HG02970 (cell line): Measurements from ENCODE around the gene LRRC28.

Experiments used
- ATAC-seq: cut with Tn5 transposase; IDR thresholded peaks from one replicate; pipeline ENCODE4 v1.9.1; 2021; ENCODE audit warnings: mild to moderate bottlenecking, moderate library complexity, moderate number of reproducible peaks; ENCODE audit not compliant: unreplicated experiment, low FRiP score

The LRRC28 gene

GRCh38 chr15:99335508-99335907, 84.2 kb downstream of the LRRC28 start:
- ATAC-seq, result no peak

DNA sequence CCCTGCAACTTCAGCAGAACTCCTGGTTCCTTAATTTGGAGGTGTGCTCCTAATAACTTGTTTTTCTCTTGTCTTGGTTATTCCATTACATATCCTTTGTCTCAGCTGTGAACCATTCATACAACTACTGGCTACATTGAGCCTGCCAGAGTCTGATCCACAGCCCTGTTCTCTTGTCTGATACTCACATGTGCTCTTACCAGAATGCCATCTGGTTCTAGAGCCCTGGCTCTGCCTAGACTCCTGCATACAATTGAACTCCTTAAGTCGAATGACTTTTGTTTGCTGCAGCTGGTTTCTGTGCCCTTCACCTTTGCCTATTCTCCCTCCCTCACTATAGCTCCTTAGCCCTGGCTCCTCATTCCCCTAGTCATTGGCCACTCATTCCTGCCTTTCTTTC, 85.5 kb downstream of the LRRC28 start:
- ATAC-seq, result no peak

DNA sequence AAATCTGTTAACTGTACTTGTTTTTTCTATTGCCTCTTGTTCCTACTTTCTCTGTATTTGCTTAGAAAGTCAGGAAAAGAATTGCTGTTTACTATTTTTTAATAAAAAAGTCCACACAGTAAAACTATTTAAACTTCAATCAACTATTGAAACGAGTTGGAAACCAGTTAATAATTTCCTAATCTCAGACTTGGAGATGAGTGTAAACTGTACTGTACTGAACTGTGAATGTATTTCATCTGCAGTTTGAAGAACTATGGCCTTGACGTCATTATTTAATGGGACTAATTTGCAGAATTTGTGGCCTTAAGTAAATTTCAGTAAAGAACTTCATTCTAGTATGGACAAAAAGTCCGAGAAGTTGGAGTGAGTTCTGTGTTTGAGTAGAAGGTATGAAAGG, 89.1 kb downstream of the LRRC28 start:
- ATAC-seq, result no peak

GRCh38 chr15:99341786-99342185, 90.5 kb downstream of the LRRC28 start:
- ATAC-seq, result no peak

DNA sequence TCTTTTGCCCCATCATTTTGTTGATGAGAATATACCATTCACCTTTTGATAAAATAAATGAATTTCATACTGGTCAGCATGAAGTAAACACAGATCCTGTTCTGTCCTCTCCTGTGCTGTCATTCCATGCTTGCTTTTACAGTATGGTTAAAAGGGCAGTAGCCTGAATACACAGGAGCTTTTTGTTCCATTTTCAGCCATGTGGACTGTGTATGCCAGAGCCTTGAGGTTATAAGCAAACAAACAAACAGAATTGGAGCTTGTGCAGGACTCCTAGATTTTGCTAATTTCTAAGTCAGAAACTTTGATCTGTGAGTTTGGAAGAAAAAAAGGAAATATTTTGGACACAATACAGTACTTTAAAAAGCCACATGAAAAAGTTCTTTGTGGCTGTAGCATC, 91.9 kb downstream of the LRRC28 start:
- no peak for ATAC-seq

DNA sequence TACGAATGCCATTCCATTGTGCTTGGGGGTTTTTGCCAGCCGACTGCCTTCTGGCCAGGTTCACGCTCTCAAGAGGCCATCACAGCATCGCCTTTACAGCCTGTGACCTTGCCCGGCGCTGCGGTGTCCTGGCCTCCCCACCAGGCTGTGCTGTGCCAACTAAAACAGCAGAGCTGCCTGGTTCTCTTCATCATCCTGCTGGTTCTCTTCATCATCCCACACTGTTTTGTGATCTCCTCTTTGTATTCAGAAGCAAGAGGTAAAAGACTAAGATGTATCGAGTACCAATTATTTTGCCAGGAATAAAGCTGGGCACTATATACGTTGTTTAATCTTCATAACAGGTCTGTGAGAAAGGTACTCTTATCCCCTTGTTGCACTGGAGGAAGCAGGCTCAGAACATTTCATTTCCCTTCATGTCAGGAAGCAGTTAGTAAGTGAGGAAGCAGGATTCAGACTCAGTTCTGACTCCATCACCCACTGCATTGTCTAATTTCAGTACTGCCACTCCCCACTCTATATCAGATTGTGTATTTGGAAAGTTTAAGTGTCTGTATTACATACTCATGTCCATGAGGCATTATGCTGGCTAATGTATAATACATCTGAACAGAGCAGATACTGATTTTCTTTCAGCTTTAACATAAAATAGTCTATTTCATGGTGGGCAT, 92.7 kb downstream of the LRRC28 start:
- ATAC-seq, result no peak

DNA sequence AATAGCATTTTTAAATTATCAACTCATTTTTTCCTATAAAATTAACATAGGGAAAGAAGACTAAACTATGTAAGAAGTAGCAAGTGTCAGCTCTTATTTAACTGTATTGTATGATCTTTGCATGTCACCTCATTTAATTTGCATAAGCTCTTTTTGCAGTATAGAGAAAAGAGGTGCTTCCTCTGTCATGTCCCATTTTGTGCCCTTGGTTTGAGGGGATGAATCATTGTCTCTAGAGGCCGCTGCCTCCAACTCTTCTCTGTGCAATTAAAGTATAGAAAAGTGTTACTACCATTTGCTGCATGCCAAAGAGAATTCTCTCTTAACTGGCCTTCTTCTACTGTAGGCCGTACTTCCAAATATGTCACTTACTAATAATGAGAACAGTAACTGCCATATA, 93.4 kb downstream of the LRRC28 start:
- no peak for ATAC-seq

- ATAC-seq, result no peak
Observed at GRCh38 chr15:99345242-99345641, 94.0 kb downstream of the LRRC28 start.

DNA sequence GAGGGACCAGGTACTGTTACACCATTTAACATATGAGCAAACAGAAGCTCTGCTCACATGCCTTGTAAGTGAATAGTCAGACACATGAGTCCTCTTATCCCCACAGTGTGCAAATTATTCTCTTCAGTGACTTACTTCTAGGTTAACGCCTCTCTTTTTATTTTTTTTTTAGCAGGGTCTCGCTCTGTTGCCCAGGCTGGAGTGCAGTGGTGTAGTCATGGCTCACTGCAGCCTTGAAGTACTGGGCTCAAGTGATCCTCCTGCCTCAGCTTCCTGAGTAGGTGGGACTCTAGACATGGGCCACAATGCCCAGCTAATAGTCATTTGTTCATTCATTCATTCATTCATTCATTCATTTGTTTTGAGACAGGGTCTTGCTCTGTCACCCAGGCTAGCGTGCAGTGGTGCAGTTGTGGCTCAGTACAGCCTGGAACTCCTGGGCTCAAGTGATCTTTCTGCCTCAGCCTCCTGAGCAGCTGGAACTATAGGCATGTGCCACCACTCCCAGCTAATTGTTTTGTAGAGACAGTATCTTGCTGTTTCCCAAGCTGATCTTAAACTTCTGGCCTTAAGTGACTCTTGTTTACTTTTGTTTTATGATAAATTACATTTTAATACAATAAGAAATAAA, 94.7 kb downstream of the LRRC28 start:
- ATAC-seq, result no peak

- ATAC-seq, result no peak
Observed at GRCh38 chr15:99347574-99347973, 96.3 kb downstream of the LRRC28 start.

- no peak for ATAC-seq
Observed at GRCh38 chr15:99348412-99348811, 97.1 kb downstream of the LRRC28 start.

DNA sequence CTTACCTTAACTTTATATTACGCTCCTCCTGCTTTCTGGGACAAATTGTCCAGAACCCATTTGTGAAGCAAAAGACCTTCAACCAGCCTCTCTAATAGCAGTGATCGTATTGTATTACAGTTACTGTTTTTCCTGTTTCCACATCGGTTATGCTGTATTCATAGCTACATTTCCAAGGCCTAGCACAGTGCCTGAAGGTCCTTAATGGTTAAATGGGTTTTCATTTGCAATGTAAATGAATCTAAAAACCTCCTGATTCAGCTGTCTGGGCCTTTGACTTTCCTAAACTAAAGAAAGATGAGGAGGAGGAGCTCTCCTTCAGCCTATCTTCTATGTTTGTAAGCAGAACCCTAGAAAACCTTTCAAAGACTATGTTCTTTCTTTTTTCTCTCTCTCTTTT, 99.1 kb downstream of the LRRC28 start:
- ATAC-seq, result no peak

DNA sequence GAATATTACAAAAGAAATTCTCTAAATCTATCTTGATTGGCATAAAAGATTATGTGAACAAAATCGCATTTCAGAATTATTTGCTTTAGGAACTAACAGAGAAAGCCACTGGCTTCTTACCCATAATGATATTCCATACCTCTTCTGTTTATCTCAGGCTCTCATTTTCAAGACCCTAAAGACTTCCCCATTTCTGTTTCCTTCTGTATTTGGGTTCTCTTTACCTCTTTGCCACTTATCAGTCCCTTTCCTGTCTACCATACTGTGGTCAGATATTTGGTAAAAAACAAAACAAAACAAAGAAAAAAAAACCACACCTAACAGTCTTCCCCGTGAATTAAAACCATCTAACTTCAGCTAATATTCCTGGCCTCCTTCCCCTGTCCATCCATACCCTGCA, 108.5 kb downstream of the LRRC28 start:
- no peak for ATAC-seq

DNA sequence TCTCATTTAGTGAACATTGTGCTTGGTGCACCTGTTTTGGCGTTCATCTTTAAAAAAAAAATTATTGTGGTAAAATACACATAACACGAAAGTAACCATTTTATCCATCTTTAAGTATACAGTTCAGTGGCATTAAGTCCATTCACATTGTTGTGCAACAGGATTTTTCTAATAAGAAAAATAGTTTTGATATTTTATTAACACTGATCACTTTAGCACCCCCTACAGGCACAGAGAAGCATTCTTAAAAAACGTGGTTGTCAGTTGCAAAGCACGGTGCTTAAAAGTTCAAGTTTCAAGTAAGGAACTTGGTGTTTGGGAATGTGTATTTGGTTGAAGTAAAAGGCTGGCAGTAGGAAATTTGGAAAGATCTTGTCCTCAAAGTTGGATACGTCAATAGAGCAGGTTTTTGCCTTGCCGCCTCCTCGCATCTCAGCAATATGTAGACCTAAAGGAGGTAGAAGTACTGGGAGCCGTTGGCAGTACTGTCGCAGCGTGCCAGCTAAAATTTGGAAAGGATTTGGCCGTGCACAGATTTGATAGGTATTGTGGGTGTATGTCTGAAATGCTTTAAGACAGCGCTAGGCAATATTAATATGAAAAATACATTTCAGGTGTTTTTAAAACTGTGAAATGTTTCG, 110.4 kb downstream of the LRRC28 start:
- no peak for ATAC-seq

DNA sequence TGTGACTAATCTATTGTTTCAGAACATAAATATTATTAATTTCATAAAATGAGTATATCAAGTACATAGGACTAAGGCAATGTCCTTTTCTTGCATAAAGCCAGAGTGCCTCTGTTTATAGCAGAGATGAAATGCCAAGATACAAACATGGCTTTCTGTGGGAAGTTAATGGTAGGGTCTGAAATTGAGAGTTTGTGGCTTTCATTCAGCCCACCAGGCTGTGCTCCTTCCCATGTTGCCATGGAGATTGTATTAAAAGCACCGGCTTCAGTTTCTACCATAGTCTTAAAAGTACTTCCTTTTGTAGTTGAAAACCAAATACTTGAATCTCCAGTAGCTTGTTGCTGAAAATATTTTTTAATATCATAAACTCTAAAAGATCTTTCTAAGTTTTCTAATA, 114.0 kb downstream of the LRRC28 start:
- peak; percentile 67 for ATAC-seq

DNA sequence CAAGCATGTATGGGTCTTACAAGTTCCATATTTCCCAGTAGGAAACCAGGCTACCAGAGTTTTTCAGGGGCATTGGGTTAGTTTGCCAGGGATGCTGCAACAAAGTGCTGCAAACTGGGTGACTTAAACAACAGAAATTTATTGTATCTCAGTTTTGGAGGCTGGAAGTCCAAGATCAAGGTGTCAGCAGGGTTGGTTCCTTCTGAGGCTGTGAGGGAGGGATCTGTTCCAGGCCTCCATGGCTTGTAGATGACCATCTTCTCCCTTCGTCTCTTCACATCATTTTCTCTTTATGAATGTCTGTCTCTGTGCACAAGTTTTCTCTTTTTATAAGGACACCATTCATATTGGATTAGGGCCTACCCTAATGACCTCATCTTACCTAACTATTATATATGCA, 114.7 kb downstream of the LRRC28 start:
- ATAC-seq, result no peak

DNA sequence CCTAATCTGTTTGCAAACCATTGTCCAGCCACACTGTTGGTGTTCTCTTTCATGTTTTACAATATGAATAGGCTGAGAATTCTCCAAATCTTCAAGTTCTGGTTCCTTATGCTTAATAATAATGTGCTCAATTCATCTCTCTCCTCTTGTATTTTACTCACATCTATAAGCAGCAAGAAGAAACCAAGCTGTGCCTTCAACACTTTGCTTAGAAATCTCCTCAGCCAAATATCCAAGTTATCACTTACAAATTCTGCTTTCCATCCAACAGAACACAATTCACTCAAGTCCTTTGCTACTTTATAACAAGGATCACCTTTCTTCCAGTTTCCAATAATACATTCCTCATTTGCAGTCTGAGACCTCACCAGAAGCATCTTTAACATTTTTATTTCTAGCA, 117.5 kb downstream of the LRRC28 start:
- no peak for ATAC-seq

GRCh38 chr15:99369196-99369595, 117.9 kb downstream of the LRRC28 start:
- no peak for ATAC-seq

DNA sequence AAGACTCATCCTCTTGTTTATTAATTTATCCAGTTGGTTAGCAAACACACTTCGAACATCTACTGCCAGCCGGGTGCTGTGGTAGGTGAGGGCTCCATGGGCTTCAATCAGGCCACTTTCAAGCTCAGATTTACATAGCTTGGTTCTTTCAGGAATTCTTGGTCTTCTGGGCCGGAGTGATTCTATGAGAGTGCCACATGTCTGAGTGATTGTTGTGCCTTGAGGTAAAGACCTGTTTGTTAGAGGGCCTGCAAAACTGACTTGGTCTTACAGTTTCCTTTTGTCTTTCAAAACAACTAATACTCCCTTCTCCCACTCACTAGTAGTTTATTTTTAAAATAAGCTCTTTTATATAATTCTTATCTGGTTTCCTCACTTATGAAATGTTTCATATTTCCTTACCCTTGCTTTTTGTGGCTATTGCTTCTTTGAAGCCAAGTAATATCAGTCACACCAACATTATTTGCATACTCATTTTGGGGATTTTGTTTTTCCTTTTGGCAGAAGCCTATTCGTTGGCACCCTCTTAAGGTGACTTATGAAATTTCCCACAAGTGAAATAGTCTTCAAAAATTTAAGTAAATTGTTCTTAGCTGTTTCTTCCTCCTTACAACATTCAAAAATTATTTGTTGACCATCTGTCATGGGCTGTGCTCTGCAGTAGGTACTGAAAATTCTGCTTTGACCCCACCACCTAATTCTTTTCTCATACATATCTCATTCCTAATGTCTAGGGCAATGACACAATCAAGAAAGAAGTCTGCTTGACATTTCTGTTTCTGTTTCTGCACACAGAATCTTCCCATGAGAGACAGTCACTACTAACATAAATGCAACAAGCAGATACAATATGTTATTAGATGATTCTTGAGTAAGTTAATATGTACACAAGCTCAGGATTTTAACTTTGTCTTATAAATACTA, 120.2 kb downstream of the LRRC28 start:
- ATAC-seq, result no peak

- no peak for ATAC-seq
Observed at GRCh38 chr15:99385005-99385669, 133.9 kb downstream of the LRRC28 start.
